HCT116 (cell line): Measurements from ENCODE around the gene TTLL11. TPM values are rescaled to one million over a fixed set of nuclear protein-coding genes. Genes with fewer than 3 reads are reported as not detected.

Source experiments
- ATAC-seq: fragments of 200-7000 bp; cut with Tn5 transposase; 2 replicates; pipeline ENCODE4 v1.9.1; 2020; ENCODE audit warnings: mild to moderate bottlenecking, moderate library complexity
- BruUV-seq: library from RNA; stranded (reverse); fragments of 400-500 nt; replicated peaks from 2 replicates; lab custom pipeline; 2021; lab: Mats Ljungman, UMichigan
- CTCF ChIA-PET: fragments of 300-600 bp; sonication (Branson Sonifier 250); formaldehyde crosslinking; loops from one replicate; lab custom pipeline; 2021; ENCODE audit warnings: antibody characterized with exemption; lab: Charles Lee
- POLR2A ChIA-PET: fragments of 300-600, 350-600 bp; sonication (Branson Sonifier 250); formaldehyde crosslinking; loops from one replicate; lab custom pipeline; 2021; ENCODE audit warnings: antibody characterized with exemption; lab: Charles Lee
- RAD21 ChIA-PET, 2 experiments: fragments of 300-600 bp; sonication (Branson Sonifier 250); formaldehyde crosslinking; loops; one replicate each; lab custom pipeline; 2023; ENCODE audit warnings: low total read pairs in 2 of 2; ENCODE audit not compliant: uncharacterized antibody in 2 of 2, unreplicated experiment in 2 of 2, low non-redundant PET in 1 of 2; lab: Charles Lee
- DNase-seq: peaks from one replicate; pipeline ENCODE4 v3.0.0-alpha.2; 2010; ENCODE audit warnings: low read depth, low spot score
- H2AFZ ChIP-seq: fragments of 200-600 bp; shearing (Covaris generic), sonication (generic); 2 replicates; pipeline ENCODE4 v1.6.1; 2017; ENCODE audit warnings: low read depth, mixed run types, mixed read lengths, antibody characterized with exemption, low read length; ENCODE audit not compliant: poor library complexity, severe bottlenecking
- H3K27ac ChIP-seq: 2 replicates; pipeline ENCODE4 v1.5.1; 2012; ENCODE audit warnings: low read depth, low read length
- H3K27me3 ChIP-seq: fragments of 200-600 bp; sonication (generic); 2 replicates; pipeline ENCODE4 v1.6.1; 2016; ENCODE audit warnings: mixed run types, low read length, mixed read lengths; ENCODE audit not compliant: insufficient read depth
- H3K36me3 ChIP-seq, 2 experiments: fragments of 200-500 bp in 1 of 2; fragments of 200-600 bp in 1 of 2; sonication (Bioruptor generic) in 1 of 2; sonication (generic) in 1 of 2; 2 replicates each; pipeline versions ENCODE4 v1.5.1 to v1.6.1; 2014 to 2016; ENCODE audit warnings: low read length in 2 of 2, inconsistent platforms in 1 of 2, mixed read lengths in 1 of 2, mixed run types in 1 of 2; ENCODE audit not compliant: insufficient read depth in 2 of 2, control insufficient read depth in 1 of 2
- H3K4me1 ChIP-seq, 2 experiments: fragments of 200-600 bp in 1 of 2; sonication (generic) in 1 of 2; 2 replicates each; pipeline versions ENCODE4 v1.5.1 to v1.6.1; 2012 to 2017; ENCODE audit warnings: low read length in 2 of 2, inconsistent platforms in 1 of 2, mild to moderate bottlenecking in 1 of 2, mixed read lengths in 1 of 2, mixed run types in 1 of 2, moderate library complexity in 1 of 2; ENCODE audit not compliant: insufficient read depth in 2 of 2, control insufficient read depth in 1 of 2
- H3K4me2 ChIP-seq: fragments of 200-600 bp; sonication (generic); 2 replicates; pipeline ENCODE4 v1.6.1; 2017; ENCODE audit warnings: mixed run types, low read length, mixed read lengths
- H3K4me3 ChIP-seq, 2 experiments: fragments of 200-600 bp in 1 of 2; sonication (generic) in 1 of 2; replicated peaks in 1 of 2; 2 replicates each; pipeline ENCODE4 v1.5.1; 2011 to 2016; ENCODE audit warnings: low read length in 2 of 2, control low read depth in 1 of 2, low read depth in 1 of 2, mild to moderate bottlenecking in 1 of 2, mixed read lengths in 1 of 2, mixed run types in 1 of 2
- H3K79me2 ChIP-seq: fragments of 200-600 bp; sonication (generic); 2 replicates; pipeline ENCODE4 v1.6.1; 2017; ENCODE audit warnings: mild to moderate bottlenecking, mixed run types, low read length, moderate library complexity, mixed read lengths; ENCODE audit not compliant: insufficient read depth
- H3K9ac ChIP-seq: fragments of 200-600 bp; sonication (generic); 2 replicates; pipeline ENCODE4 v1.6.1; 2016; ENCODE audit warnings: low read length, mixed read lengths
- H3K9me2 ChIP-seq: fragments of 200-600 bp; sonication (generic), shearing (Covaris generic); 2 replicates; pipeline ENCODE4 v1.6.1; 2017; ENCODE audit warnings: mixed run types, mild to moderate bottlenecking, moderate library complexity; ENCODE audit not compliant: insufficient read depth
- H3K9me3 ChIP-seq, 2 experiments: fragments of 200-500 bp in 1 of 2; fragments of 200-600 bp in 1 of 2; sonication (Bioruptor generic) in 1 of 2; sonication (generic) in 1 of 2; 2 replicates each; pipeline ENCODE4 v1.6.1; 2014 to 2017; ENCODE audit warnings: low read length in 2 of 2, mixed read lengths in 2 of 2, inconsistent platforms in 1 of 2, low read depth in 1 of 2, mild to moderate bottlenecking in 1 of 2, mixed run types in 1 of 2, moderate library complexity in 1 of 2; ENCODE audit not compliant: control insufficient read depth in 1 of 2, insufficient read depth in 1 of 2
- H4K20me1 ChIP-seq: fragments of 200-600 bp; sonication (generic), shearing (Covaris generic); 2 replicates; pipeline ENCODE4 v1.6.1; 2017; ENCODE audit warnings: mixed run types, mild to moderate bottlenecking, moderate library complexity; ENCODE audit not compliant: insufficient read depth
- CBX3 ChIP-seq: IDR thresholded peaks from 2 replicates; pipeline ENCODE4 v1.6.1; 2012; ENCODE audit warnings: low read depth
- CEBPB ChIP-seq: IDR thresholded peaks from 2 replicates; pipeline ENCODE4 v1.6.1; 2012; ENCODE audit warnings: low read depth
- CTCF ChIP-seq, 3 experiments: fragments of 200-600 bp in 1 of 3; sonication (generic) in 1 of 3; IDR thresholded peaks in 2 of 3; conservative IDR thresholded peaks in 1 of 3; 2 replicates each; pipeline ENCODE4 v1.5.1; 2012 to 2017; ENCODE audit warnings: low read depth in 2 of 3, low read length in 2 of 3, antibody characterized with exemption in 1 of 3, borderline replicate concordance in 1 of 3, control low read depth in 1 of 3, mild to moderate bottlenecking in 1 of 3, mixed read lengths in 1 of 3, mixed run types in 1 of 3, moderate library complexity in 1 of 3; ENCODE audit not compliant: insufficient read depth in 1 of 3
- EGR1 ChIP-seq: IDR thresholded peaks from 2 replicates; pipeline ENCODE4 v1.6.1; 2012; ENCODE audit warnings: low read depth
- ELF1 ChIP-seq: IDR thresholded peaks from 2 replicates; pipeline ENCODE4 v1.6.1; 2012; ENCODE audit warnings: low read depth, borderline replicate concordance
- EZH2 ChIP-seq: fragments of 200-600 bp; sonication (generic); IDR thresholded peaks from 2 replicates; pipeline ENCODE4 v1.6.1; 2017; ENCODE audit warnings: antibody characterized with exemption, mixed run types
- EZH2phosphoT487 ChIP-seq: fragments of 200-600 bp; IDR thresholded peaks from 2 replicates; pipeline ENCODE4 v1.6.1; 2018; ENCODE audit warnings: antibody characterized with exemption, borderline replicate concordance
- FOSL1 ChIP-seq: IDR thresholded peaks from 2 replicates; pipeline ENCODE4 v1.6.1; 2012; ENCODE audit warnings: low read depth
- JUND ChIP-seq: IDR thresholded peaks from 2 replicates; pipeline ENCODE4 v1.6.1; 2012
- POLR2AphosphoS5 ChIP-seq: IDR thresholded peaks from 2 replicates; pipeline ENCODE4 v1.6.1; 2011; ENCODE audit warnings: mild to moderate bottlenecking, low read depth, low read length, moderate library complexity
- RAD21 ChIP-seq: IDR thresholded peaks from 2 replicates; pipeline ENCODE4 v1.6.1; 2012; ENCODE audit warnings: low read depth, mild to moderate bottlenecking
- REST ChIP-seq: IDR thresholded peaks from 2 replicates; pipeline ENCODE4 v1.6.1; 2012; ENCODE audit warnings: low read depth
- SIN3A ChIP-seq: IDR thresholded peaks from 2 replicates; pipeline ENCODE4 v1.6.1; 2012; ENCODE audit warnings: low read depth
- SP1 ChIP-seq: IDR thresholded peaks from 2 replicates; pipeline ENCODE4 v1.6.1; 2012; ENCODE audit warnings: low read depth
- SRF ChIP-seq: IDR thresholded peaks from 2 replicates; pipeline ENCODE4 v1.6.1; 2012; ENCODE audit warnings: low read depth
- TCF7L2 ChIP-seq: IDR thresholded peaks from 2 replicates; pipeline ENCODE4 v1.7.0; 2011; ENCODE audit warnings: borderline replicate concordance, inconsistent platforms; ENCODE audit not compliant: insufficient read depth, insufficient read length; ENCODE audit errors: extremely low read depth
- YY1 ChIP-seq: IDR thresholded peaks from 2 replicates; pipeline ENCODE4 v1.6.1; 2011; ENCODE audit warnings: low read length, low read depth, moderate library complexity, mild to moderate bottlenecking; ENCODE audit not compliant: insufficient replicate concordance; ENCODE audit errors: extremely low read depth
- ZBTB33 ChIP-seq: IDR thresholded peaks from 2 replicates; pipeline ENCODE4 v1.6.1; 2011; ENCODE audit warnings: mild to moderate bottlenecking, low read length, moderate library complexity; ENCODE audit not compliant: insufficient replicate concordance; ENCODE audit errors: extremely low read depth
- ZNF274 ChIP-seq: fragments of 200-500 bp; sonication (Bioruptor generic); IDR thresholded peaks from 2 replicates; pipeline ENCODE4 v1.6.1; 2014; ENCODE audit warnings: mild to moderate bottlenecking, low read depth, low read length, inconsistent platforms
- intact Hi-C: fragments of 100-400 bp; cut with micrococcal nuclease; formaldehyde crosslinking; loops from 2 replicates; pipeline ENCODE4 v1.10.0; 2022
- total RNA-seq: library from RNA; stranded (reverse); gene quantifications from one replicate; pipeline ENCODE4 v1.2.1, GENCODE V29; 2021; ENCODE audit not compliant: unreplicated experiment

The TTLL11 gene
- total RNA-seq, 1 experiment from 2014 or later = 2.2 TPM

- ChIA-PET CTCF (no interaction called here), POLR2A (no interaction called here), RAD21 (no interaction called here)
- no peak overlapping the region for H3K9ac ChIP-seq
- no peaks in the 10 kb centered on the region for H3K27me3 ChIP-seq
- H2AFZ ChIP-seq = no peak overlapping the region
- no TSS peak for BruUV-seq
- no peak for ATAC-seq
- no peak overlapping the region for H3K4me3 ChIP-seq
- intact Hi-C loops = no loop called here
- H3K4me1 ChIP-seq = no peaks in the 10 kb centered on the region
- H3K9me2 ChIP-seq = no peaks in the 10 kb centered on the region
- no peaks in the 10 kb centered on the region for H4K20me1 ChIP-seq
- H3K27ac ChIP-seq = no peak overlapping the region
- no peaks in the 10 kb centered on the region for H3K36me3 ChIP-seq
- DNase-seq = no peak
- no peak overlapping the region for H3K4me2 ChIP-seq
- no peak for TF ChIP-seq CTCF (IDR thresholded peaks at IDR 0.05 in 2 of 3, conservative IDR thresholded peaks at IDR 0.05 in 1 of 3; ENCODE audit: borderline replicate concordance in 1 of 3, insufficient read depth in 1 of 3, low read depth in 2 of 3, low read length in 2 of 3)
- no peak for TF ChIP-seq FOSL1
- TF ChIP-seq SIN3A = no peak
- no peak for TF ChIP-seq ZBTB33
- TF ChIP-seq CEBPB = no peak
- TF ChIP-seq POLR2AphosphoS5 = no peak
- TF ChIP-seq REST = no peak
- TF ChIP-seq TCF7L2 = no peak
- no peak for TF ChIP-seq CBX3
- no peak for TF ChIP-seq SRF
- no peak for TF ChIP-seq EGR1
- no peak for TF ChIP-seq EZH2
- no peak for TF ChIP-seq SP1
- TF ChIP-seq EZH2phosphoT487 = no peak
- no peak for TF ChIP-seq YY1
- TF ChIP-seq ELF1 = no peak
- no peak for TF ChIP-seq ZNF274
- TF ChIP-seq JUND = no peak
- TF ChIP-seq RAD21 = no peak
- H3K79me2 ChIP-seq = no peaks in the 10 kb centered on the region
- H3K9me3 ChIP-seq = no peaks in the 10 kb centered on the region
Measured at GRCh38 chr9:122080986-122081385, 12.1 kb downstream of the TTLL11 start.
